Erythroblast (primary cell): Measurements from ENCODE around the gene PEG3.

Source experiments
- DNase-seq, 2 experiments: peaks; one replicate each; lab custom pipeline; 2025; lab: John Stamatoyannopoulos, UW
- GATA1 ChIP-seq: IDR thresholded peaks from 2 replicates; pipeline ENCODE4 v1.6.1; 2011; ENCODE audit warnings: low read depth, mild to moderate bottlenecking, control low read depth, low read length, moderate library complexity
- POLR2A ChIP-seq: IDR thresholded peaks from 2 replicates; pipeline ENCODE4 v1.6.1; 2011; ENCODE audit warnings: mild to moderate bottlenecking, low read length

The PEG3 gene

DNA sequence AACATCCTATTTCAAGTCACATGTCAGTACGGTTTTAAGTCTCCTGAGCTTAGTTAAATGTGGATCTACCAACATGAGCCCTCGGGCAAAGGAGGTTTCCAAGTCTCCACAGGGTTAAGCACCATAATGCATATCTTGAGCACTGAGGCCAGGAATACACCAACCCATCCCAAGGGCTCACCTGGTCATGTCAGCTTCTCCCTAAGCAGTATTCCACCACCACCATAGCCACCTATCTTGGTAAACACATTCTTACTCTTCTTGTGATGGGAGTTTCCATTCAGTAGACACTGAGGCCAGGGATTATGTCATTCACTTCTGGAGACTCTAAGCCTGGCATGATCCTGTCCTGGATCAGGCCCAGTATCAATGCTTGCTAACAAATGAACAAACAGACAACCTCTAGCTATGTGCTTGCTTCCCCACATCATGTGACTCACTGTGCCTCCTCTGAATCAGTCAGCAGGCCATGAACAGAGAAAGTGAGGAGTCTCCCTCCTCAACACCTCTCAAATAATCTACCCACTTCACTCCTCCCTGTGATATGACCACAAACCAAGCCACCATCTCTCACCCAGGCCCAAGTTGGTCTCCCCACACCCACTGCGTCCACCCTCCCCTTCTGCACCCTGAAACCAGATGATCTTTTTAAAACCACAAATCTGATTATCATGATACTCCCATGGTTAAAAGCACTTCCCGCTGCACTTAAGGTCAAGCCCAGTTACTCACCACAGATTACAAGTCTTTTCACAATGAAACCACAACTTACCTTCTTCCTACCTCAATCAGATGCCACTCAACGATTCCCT lies 5.8 kb downstream of the PEG3 start:
- no peak for TF ChIP-seq GATA1
- TF ChIP-seq POLR2A, result no peak
- no peak for DNase-seq

DNA sequence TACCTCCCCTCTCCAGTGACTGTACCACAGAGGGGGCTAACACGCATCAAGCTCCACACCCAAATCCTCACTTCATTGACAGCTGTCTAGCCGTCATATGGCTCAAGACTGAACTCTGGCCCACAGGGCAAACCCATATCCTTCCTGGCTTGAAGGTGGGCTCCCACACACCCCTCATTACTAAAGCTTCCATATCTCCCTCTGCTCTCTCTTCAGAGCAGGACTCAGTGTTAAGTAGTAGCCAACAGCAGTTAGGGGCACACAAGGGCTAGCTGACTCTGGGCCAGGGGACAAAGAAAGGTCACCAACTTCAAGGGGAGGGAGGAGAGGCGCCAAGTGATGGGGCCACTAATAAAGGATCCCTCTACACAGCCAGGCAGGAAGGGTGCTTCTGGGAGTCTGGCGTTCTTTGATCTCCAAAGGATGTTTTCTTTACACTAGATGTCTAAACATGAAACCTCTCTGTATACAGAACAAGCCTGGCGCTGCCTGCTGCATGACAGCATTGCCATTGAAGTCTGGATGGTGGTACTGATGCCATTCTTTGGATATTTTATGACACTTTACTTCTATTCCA lies 8.1 kb downstream of the PEG3 start:
- TF ChIP-seq GATA1 (no peak), POLR2A (no peak)
- no peak for DNase-seq

DNA sequence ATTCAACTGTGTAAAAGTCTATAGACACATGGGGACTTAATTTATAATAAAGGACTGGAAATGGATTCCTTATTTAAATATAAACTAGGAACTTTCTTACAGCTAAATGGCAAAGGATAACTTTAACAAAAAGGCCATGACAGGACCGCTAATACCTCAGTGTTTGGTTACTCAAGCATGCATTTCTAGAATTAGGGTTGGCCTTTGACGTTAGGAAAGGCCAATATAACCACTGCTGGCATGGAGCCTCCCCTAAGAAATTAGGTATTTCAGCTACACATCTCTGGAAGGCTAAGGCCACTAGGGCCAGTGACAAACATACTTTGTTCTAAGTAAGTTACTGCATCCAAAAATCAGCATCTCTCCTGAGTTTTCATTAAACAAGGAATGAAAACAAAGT lies 9.3 kb downstream of the PEG3 start:
- no peak for DNase-seq

DNA sequence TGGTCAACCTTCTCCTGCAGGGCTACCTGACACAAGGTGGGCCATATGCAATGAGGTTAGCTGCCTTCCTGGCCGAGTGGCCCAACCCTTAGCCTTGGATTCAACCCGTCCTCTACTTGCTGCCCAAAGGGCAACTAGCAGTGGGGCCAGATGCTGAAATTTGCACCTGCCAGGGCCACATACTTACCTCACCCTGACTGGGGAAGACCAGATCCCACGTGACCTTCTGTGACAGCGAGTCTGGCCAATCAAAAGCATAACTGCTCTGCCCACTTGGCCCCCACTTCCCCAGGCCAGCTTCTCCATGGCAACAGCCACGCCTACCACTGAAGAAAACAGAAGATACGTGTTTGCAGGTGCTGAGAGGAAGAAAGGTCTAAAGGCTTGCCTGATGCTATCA lies 10.9 kb downstream of the PEG3 start:
- no peak for TF ChIP-seq GATA1
- TF ChIP-seq POLR2A, result no peak
- no peak for DNase-seq

More for the DNA sequence above, 9.3 kb downstream of the PEG3 start:
- TF ChIP-seq GATA1 (no peak), POLR2A (no peak)

- no peak for DNase-seq
- TF ChIP-seq POLR2A, result no peak
- no peak for TF ChIP-seq GATA1
These were observed 12.8 kb downstream of the PEG3 start for GRCh38 chr19:56827708-56828107.

GRCh38 chr19:56823956-56824355 lies 16.6 kb downstream of the PEG3 start:
- DNase-seq, result no peak
- TF ChIP-seq GATA1 (no peak), POLR2A (no peak)

- no peak for DNase-seq
- no peak for TF ChIP-seq GATA1
- TF ChIP-seq POLR2A, result no peak
These were observed 17.1 kb downstream of the PEG3 start for GRCh38 chr19:56823417-56823816.

GRCh38 chr19:56822755-56823154 lies 17.8 kb downstream of the PEG3 start:
- DNase-seq, result no peak
- TF ChIP-seq POLR2A (no peak), GATA1 (no peak)

DNA sequence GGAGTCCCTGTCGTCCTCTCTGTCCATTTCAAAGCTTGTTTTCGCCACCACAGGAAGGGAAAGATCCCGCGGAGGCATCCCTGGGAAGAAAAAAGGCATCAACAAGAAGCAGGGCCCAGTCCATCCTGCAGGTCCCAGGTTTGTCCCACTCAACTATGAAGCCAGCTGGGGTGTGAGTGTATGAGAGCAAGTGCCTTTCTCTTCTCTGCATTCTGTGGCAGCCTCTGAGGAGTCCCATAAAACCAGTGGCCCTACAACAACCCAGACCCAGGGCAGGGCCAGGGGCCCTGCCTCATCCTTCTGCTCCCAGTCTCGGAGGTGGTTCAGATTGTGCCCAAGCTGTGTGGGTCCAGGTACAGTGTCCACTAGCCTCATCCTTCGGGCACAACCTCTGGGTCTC lies 18.9 kb downstream of the PEG3 start:
- DNase-seq, result no peak
- TF ChIP-seq POLR2A, result no peak
- TF ChIP-seq GATA1, result no peak

GRCh38 chr19:56821209-56821608 lies 19.3 kb downstream of the PEG3 start:
- no peak for DNase-seq

DNA sequence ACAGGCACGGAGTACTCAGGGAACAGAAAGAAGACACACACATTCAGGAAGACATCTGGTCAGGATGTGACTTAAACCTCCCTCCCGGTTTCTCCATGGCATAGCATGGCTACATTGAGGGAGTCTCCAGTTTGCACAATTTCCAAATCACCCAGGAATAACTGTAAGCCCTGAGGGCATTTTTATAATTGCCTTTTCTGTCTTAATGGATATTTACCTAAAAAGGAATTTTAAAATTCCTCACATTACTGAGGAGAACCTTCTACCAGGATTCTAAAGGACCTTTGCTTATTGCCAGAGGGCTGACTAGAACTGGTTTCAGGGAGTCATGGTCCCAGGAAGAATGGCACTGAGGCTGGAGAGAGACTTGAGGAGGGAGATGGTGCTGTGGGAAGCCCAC lies 21.4 kb downstream of the PEG3 start:
- no peak for DNase-seq
- TF ChIP-seq POLR2A, result no peak

More at GRCh38 chr19:56821209-56821608, 19.3 kb downstream of the PEG3 start:
- TF ChIP-seq GATA1 (no peak), POLR2A (no peak)

DNA sequence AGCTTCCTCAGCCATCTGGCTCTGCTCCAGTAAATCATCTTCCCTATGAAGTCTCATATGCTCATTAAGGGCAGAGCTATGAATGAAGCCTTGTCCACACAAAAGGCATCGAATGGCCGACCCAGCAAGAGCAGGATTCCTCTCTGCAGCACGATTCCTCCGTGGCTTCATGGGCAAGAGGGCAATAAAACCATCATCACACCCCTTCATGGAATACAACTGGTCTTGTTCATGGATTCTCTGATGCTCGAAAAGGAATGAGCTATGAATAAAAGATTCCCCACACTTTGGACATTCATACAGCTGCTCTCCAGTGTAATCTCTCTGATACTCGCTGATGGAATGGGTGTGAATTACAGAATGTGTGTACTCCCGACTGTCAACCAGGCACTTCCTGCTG lies 25.9 kb downstream of the PEG3 start:
- no peak for DNase-seq

GRCh38 chr19:56813531-56813930 lies 27.0 kb downstream of the PEG3 start:
- DNase-seq, result no peak
- no peak for TF ChIP-seq GATA1
- TF ChIP-seq POLR2A, result no peak

More for the DNA sequence above, 25.9 kb downstream of the PEG3 start:
- TF ChIP-seq GATA1 (no peak), POLR2A (no peak)

DNA sequence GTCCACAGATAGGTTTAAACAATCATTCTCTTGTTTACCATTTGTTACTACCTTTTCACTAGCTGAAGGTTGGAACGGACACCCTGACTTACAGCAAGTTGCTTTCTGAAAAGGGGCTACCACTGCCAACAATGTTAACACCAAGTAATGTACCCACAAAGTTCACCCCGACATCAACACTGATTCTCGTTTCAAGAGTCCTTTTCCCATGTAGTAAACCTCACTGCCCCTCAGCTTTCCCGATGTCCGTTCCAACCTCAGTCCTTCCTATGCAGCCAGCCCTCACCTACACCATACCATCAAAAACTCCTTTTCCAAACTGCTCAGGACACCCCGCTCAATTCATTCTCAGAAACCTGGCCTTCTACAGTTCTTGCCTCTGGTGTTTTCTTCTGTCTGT lies 29.0 kb downstream of the PEG3 start:
- TF ChIP-seq GATA1 (no peak), POLR2A (no peak)
- no peak for DNase-seq

DNA sequence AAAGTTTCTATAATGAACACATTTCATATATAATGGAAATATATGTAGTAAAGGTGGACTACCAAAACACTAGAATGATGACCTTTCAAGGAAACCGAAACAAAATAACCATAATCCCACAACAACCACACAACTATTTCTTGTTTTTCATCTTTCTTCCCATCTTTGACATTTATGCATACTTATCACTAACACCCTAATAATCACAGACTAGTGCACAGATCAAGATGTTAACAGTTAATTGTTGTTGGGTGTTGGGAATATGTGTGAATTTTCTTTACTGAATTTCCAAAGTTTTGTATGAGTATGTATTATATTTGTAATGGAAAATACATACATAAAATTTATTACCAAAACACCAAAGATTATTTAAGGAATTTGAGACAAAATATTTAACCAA lies 30.3 kb downstream of the PEG3 start:
- DNase-seq, result no peak
- TF ChIP-seq POLR2A (no peak), GATA1 (no peak)
